Liver (tissue), 9 donors: ENCODE measurements around the gene NOL4L. TPM values are rescaled to one million over a fixed set of nuclear protein-coding genes. Genes with fewer than 3 reads are reported as not detected.

Experiments
- DNase-seq: peaks from one replicate; pipeline ENCODE4 v3.0.0-alpha.2; 2017; ENCODE audit warnings: low spot score
- H3K27ac ChIP-seq, 2 donors: one replicate each; pipeline ENCODE4 v1.7.0; 2013; ENCODE audit warnings: inconsistent platforms in 2 of 2, low read length in 2 of 2, control low read depth in 1 of 2, low read depth in 1 of 2, mild to moderate bottlenecking in 1 of 2
- H3K27me3 ChIP-seq, 4 donors: one replicate each; pipeline versions ENCODE4 v1.6.1 to v1.7.0; 2013; ENCODE audit warnings: low read length in 3 of 4, inconsistent platforms in 1 of 4, mild to moderate bottlenecking in 1 of 4, moderate library complexity in 1 of 4; ENCODE audit not compliant: control insufficient read depth in 4 of 4, insufficient read depth in 4 of 4
- H3K36me3 ChIP-seq, 4 donors: one replicate each; pipeline versions ENCODE4 v1.6.1 to v1.7.0; 2013; ENCODE audit warnings: low read length in 3 of 4, mild to moderate bottlenecking in 3 of 4, low read depth in 1 of 4, moderate library complexity in 1 of 4; ENCODE audit not compliant: control insufficient read depth in 4 of 4, insufficient read depth in 3 of 4
- H3K4me1 ChIP-seq, 4 donors: one replicate each; pipeline versions ENCODE4 v1.6.1 to v1.7.0; 2013; ENCODE audit warnings: low read length in 3 of 4, mild to moderate bottlenecking in 3 of 4, moderate library complexity in 1 of 4; ENCODE audit not compliant: control insufficient read depth in 4 of 4, insufficient read depth in 4 of 4
- H3K4me3 ChIP-seq, 3 donors: one replicate each; pipeline versions ENCODE4 v1.6.1 to v1.7.0; 2013; ENCODE audit warnings: low read length in 3 of 3, control low read depth in 1 of 3, low read depth in 1 of 3, mild to moderate bottlenecking in 1 of 3
- H3K9ac ChIP-seq, 2 donors: one replicate each; pipeline ENCODE4 v1.7.0; 2013; ENCODE audit warnings: low read length in 2 of 2, mild to moderate bottlenecking in 2 of 2, moderate library complexity in 2 of 2, control low read depth in 1 of 2, low read depth in 1 of 2
- H3K9me3 ChIP-seq, 4 donors: one replicate each; pipeline versions ENCODE4 v1.6.1 to v1.7.0; 2013; ENCODE audit warnings: low read length in 3 of 4; ENCODE audit not compliant: control insufficient read depth in 4 of 4
- EGR1 ChIP-seq, 2 donors: IDR thresholded peaks; 2 replicates each; pipeline ENCODE4 v1.6.1; 2016 to 2018; ENCODE audit warnings: antibody characterized with exemption in 2 of 2, low read depth in 2 of 2
- FOXA1 ChIP-seq: IDR thresholded peaks from 2 replicates; pipeline ENCODE4 v1.6.1; 2016; ENCODE audit warnings: antibody characterized with exemption
- FOXA2 ChIP-seq: IDR thresholded peaks from 2 replicates; pipeline ENCODE4 v1.6.1; 2016; ENCODE audit warnings: antibody characterized with exemption
- GABPA ChIP-seq, 2 donors: IDR thresholded peaks in 1 of 2; conservative IDR thresholded peaks in 1 of 2; 2 replicates each; pipeline ENCODE4 v1.6.1; 2016; ENCODE audit warnings: antibody characterized with exemption in 2 of 2, mild to moderate bottlenecking in 1 of 2, moderate library complexity in 1 of 2
- HNF4A ChIP-seq, 2 donors: conservative IDR thresholded peaks; 2 replicates each; pipeline ENCODE4 v1.6.1; 2016; ENCODE audit warnings: antibody characterized with exemption in 2 of 2, mild to moderate bottlenecking in 2 of 2
- HNF4G ChIP-seq: IDR thresholded peaks from 2 replicates; pipeline ENCODE4 v1.6.1; 2016; ENCODE audit warnings: antibody characterized with exemption
- JUND ChIP-seq, 2 donors: IDR thresholded peaks; 2 replicates each; pipeline ENCODE4 v1.6.1; 2016; ENCODE audit warnings: antibody characterized with exemption in 2 of 2
- NR2F2 ChIP-seq: IDR thresholded peaks from 2 replicates; pipeline ENCODE4 v1.6.1; 2016; ENCODE audit warnings: antibody characterized with exemption
- RAD21 ChIP-seq, 2 donors: IDR thresholded peaks; 2 replicates each; pipeline ENCODE4 v1.6.1; 2016; ENCODE audit warnings: antibody characterized with exemption in 2 of 2, mild to moderate bottlenecking in 2 of 2
- RXRA ChIP-seq, 2 donors: IDR thresholded peaks; 2 replicates each; pipeline ENCODE4 v1.6.1; 2017 to 2018; ENCODE audit warnings: antibody characterized with exemption in 2 of 2, mild to moderate bottlenecking in 1 of 2
- SP1 ChIP-seq: IDR thresholded peaks from 2 replicates; pipeline ENCODE4 v1.6.1; 2018; ENCODE audit warnings: antibody characterized with exemption, mild to moderate bottlenecking
- TAF1 ChIP-seq: conservative IDR thresholded peaks from 2 replicates; pipeline ENCODE4 v1.6.1; 2016; ENCODE audit warnings: antibody characterized with exemption, mild to moderate bottlenecking
- YY1 ChIP-seq: IDR thresholded peaks from 2 replicates; pipeline ENCODE4 v1.6.1; 2016; ENCODE audit warnings: antibody characterized with exemption, mild to moderate bottlenecking
- WGBS: extraction: QIAGEN DNeasy Blood & Tissue Kit; methylation state at CpG from one replicate; pipeline ENCODE4 v1.1.7; 2013; 5-methylcytosine and 5-hydroxymethylcytosine counted together
- polyA plus RNA-seq, 2 donors: library from polyadenylated mRNA; stranded (reverse) in 1 of 2; unstranded in 1 of 2; fragments of 200-250 nt in 1 of 2; fragments of >200 nt in 1 of 2; fragmentation: Nextera tagmentation in 1 of 2; extraction: Ambion mirVana in 1 of 2; gene quantifications; one replicate each; pipeline versions ENCODE4 v1.2.1 to v1.2.3, GENCODE V29; 2013 to 2015
- total RNA-seq, 2 donors: library from RNA; depleted of rRNA; stranded (reverse); fragments of >200 nt; gene quantifications; one replicate each; pipeline ENCODE4 v1.2.3, GENCODE V29; 2014
- TF ChIP-seq, protein P1 (sequence below): IDR thresholded peaks from 2 replicates; pipeline ENCODE4 v1.6.1; 2016; ENCODE audit warnings: antibody characterized with exemption, mild to moderate bottlenecking
- TF ChIP-seq, protein P2 (sequence below): fragments of 150-350 bp; IDR thresholded peaks from 2 replicates; pipeline ENCODE4 v1.5.1; 2017; ENCODE audit warnings: improper control_type of control experiment, low read depth, low read length; ENCODE audit not compliant: missing input control
- TF ChIP-seq, protein P3 (sequence below): IDR thresholded peaks from 2 replicates; pipeline ENCODE4 v1.6.1; 2016; ENCODE audit warnings: antibody characterized with exemption
- TF ChIP-seq, protein P4 (sequence below): IDR thresholded peaks from 2 replicates; pipeline ENCODE4 v1.6.1; 2016; ENCODE audit warnings: antibody characterized with exemption
- TF ChIP-seq, protein P5 (sequence below): IDR thresholded peaks from 2 replicates; pipeline ENCODE4 v1.6.1; 2016; ENCODE audit warnings: antibody characterized with exemption
- donor health status: healthy.
- donor health status: healthy.
- donor health status: healthy.
- donor health status: healthy.
- donor health status: healthy.

The NOL4L gene
- total and polyA plus RNA-seq, 4 donors: 2.2 to 6.8 (median 4.3) TPM

DNA sequence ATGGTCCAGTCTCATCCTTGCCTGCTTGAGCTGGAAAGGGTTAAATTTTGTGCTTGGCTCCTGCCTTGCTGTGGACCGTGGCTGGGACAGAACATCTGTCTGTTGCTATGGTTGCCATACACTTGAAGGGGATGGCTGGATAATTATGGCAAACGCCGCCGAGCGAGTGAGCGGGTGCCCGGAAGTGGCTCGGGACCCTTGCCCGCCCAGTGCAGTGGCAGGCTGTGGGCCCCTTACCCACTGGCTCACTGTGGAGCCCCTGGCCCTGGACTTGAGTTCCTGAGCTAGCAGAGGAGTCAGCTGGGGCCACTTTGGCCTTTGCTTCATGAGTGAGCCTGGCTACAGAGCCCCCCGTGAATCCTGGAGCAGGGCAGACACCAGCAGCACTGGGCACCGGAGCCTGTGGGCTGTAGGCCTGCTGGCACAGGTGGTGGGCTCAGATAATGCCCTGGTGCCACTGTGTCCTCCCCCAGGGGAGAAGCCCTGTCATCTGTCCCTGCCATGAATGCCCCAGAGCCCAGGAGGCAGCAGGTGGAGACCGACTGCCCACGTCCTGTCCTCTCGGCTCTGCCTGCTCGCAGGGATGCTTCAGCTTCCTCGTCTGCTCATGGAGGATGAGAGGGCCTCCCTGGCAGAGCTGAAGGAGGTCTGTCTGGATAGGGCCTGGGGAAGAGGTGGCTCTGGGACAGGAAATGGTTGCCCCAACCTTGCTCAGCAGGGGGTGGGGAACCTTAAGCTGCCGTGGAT, 25.5 kb upstream of the NOL4L start:
- Histone ChIP-seq H3K27me3 (no peaks in the 10 kb centered on the region), H3K27ac (no peak overlapping the region), H3K36me3 (no peaks in the 10 kb centered on the region), H3K9me3 (no peaks in the 10 kb centered on the region), H3K4me3 (no peak overlapping the region), H3K4me1 (no peaks in the 10 kb centered on the region), H3K9ac (no peak overlapping the region)
- DNase-seq: no peak
- WGBS: 85% methylated on average over 17 of the region's 17 CpGs
- TF ChIP-seq, protein P1, sequence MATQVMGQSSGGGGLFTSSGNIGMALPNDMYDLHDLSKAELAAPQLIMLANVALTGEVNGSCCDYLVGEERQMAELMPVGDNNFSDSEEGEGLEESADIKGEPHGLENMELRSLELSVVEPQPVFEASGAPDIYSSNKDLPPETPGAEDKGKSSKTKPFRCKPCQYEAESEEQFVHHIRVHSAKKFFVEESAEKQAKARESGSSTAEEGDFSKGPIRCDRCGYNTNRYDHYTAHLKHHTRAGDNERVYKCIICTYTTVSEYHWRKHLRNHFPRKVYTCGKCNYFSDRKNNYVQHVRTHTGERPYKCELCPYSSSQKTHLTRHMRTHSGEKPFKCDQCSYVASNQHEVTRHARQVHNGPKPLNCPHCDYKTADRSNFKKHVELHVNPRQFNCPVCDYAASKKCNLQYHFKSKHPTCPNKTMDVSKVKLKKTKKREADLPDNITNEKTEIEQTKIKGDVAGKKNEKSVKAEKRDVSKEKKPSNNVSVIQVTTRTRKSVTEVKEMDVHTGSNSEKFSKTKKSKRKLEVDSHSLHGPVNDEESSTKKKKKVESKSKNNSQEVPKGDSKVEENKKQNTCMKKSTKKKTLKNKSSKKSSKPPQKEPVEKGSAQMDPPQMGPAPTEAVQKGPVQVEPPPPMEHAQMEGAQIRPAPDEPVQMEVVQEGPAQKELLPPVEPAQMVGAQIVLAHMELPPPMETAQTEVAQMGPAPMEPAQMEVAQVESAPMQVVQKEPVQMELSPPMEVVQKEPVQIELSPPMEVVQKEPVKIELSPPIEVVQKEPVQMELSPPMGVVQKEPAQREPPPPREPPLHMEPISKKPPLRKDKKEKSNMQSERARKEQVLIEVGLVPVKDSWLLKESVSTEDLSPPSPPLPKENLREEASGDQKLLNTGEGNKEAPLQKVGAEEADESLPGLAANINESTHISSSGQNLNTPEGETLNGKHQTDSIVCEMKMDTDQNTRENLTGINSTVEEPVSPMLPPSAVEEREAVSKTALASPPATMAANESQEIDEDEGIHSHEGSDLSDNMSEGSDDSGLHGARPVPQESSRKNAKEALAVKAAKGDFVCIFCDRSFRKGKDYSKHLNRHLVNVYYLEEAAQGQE: no peak
- TF ChIP-seq FOXA2: no peak
- TF ChIP-seq, protein P2, sequence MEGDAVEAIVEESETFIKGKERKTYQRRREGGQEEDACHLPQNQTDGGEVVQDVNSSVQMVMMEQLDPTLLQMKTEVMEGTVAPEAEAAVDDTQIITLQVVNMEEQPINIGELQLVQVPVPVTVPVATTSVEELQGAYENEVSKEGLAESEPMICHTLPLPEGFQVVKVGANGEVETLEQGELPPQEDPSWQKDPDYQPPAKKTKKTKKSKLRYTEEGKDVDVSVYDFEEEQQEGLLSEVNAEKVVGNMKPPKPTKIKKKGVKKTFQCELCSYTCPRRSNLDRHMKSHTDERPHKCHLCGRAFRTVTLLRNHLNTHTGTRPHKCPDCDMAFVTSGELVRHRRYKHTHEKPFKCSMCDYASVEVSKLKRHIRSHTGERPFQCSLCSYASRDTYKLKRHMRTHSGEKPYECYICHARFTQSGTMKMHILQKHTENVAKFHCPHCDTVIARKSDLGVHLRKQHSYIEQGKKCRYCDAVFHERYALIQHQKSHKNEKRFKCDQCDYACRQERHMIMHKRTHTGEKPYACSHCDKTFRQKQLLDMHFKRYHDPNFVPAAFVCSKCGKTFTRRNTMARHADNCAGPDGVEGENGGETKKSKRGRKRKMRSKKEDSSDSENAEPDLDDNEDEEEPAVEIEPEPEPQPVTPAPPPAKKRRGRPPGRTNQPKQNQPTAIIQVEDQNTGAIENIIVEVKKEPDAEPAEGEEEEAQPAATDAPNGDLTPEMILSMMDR: no peak
- no peak for TF ChIP-seq GABPA (IDR thresholded peaks at IDR 0.05 in 1 of 2, conservative IDR thresholded peaks at IDR 0.05 in 1 of 2)
- TF ChIP-seq HNF4G: no peak
- TF ChIP-seq SP1: no peak
- TF ChIP-seq HNF4A (conservative IDR thresholded peaks at IDR 0.05): no peak
- TF ChIP-seq RXRA (IDR thresholded peaks at IDR 0.05): no peak
- TF ChIP-seq FOXA1: no peak
- no peak for TF ChIP-seq YY1
- TF ChIP-seq, protein P3, sequence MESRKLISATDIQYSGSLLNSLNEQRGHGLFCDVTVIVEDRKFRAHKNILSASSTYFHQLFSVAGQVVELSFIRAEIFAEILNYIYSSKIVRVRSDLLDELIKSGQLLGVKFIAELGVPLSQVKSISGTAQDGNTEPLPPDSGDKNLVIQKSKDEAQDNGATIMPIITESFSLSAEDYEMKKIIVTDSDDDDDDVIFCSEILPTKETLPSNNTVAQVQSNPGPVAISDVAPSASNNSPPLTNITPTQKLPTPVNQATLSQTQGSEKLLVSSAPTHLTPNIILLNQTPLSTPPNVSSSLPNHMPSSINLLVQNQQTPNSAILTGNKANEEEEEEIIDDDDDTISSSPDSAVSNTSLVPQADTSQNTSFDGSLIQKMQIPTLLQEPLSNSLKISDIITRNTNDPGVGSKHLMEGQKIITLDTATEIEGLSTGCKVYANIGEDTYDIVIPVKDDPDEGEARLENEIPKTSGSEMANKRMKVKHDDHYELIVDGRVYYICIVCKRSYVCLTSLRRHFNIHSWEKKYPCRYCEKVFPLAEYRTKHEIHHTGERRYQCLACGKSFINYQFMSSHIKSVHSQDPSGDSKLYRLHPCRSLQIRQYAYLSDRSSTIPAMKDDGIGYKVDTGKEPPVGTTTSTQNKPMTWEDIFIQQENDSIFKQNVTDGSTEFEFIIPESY: no peak
- TF ChIP-seq, protein P4, sequence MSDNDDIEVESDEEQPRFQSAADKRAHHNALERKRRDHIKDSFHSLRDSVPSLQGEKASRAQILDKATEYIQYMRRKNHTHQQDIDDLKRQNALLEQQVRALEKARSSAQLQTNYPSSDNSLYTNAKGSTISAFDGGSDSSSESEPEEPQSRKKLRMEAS: no peak
- no peak for TF ChIP-seq NR2F2
- no peak for TF ChIP-seq RAD21 (IDR thresholded peaks at IDR 0.05)
- TF ChIP-seq JUND (IDR thresholded peaks at IDR 0.05): no peak
- TF ChIP-seq, protein P5, sequence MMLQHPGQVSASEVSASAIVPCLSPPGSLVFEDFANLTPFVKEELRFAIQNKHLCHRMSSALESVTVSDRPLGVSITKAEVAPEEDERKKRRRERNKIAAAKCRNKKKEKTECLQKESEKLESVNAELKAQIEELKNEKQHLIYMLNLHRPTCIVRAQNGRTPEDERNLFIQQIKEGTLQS: no peak
- TF ChIP-seq EGR1 (IDR thresholded peaks at IDR 0.05; ENCODE audit: low read depth in 2 of 2): no peak
- no peak for TF ChIP-seq TAF1
